Astrocyte (in vitro differentiated cells and primary cell): ENCODE measurements around the gene PRX.

ENCODE experiments used
- CTCF ChIP-seq: IDR thresholded peaks from 2 replicates; pipeline ENCODE4 v1.5.1; 2011; ENCODE audit warnings: low read depth, mild to moderate bottlenecking, inconsistent platforms, low read length, moderate library complexity; ENCODE audit not compliant: insufficient read depth
- EZH2 ChIP-seq: IDR thresholded peaks from 2 replicates; pipeline ENCODE4 v1.6.1; 2012; ENCODE audit warnings: mild to moderate bottlenecking, low read length, inconsistent platforms; ENCODE audit not compliant: insufficient read depth

- TF ChIP-seq CTCF = no peak
- no peak for TF ChIP-seq EZH2
Observed at GRCh38 chr19:40423938-40424337, 10.8 kb upstream of the PRX start.
